PC-3 (cell line): ENCODE data around the gene ANKIB1. TPM values are rescaled to one million over a fixed set of nuclear protein-coding genes. Genes with fewer than 3 reads are reported as not detected.

Experiments used
- ATAC-seq: fragments of 200-7000 bp; cut with Tn5 transposase; 2 replicates; pipeline ENCODE4 v1.9.1; 2020; ENCODE audit warnings: mild to moderate bottlenecking, moderate library complexity
- BruUV-seq: library from RNA; stranded (reverse); fragments of 400-500 nt; replicated peaks from 2 replicates; lab custom pipeline; 2021; lab: Mats Ljungman, UMichigan
- CTCF ChIA-PET: fragments of 300-600 bp; sonication (Branson Sonifier 250); formaldehyde crosslinking; loops from one replicate; lab custom pipeline; 2022; ENCODE audit warnings: antibody characterized with exemption; lab: Charles Lee
- POLR2A ChIA-PET: fragments of 300-600 bp; sonication (Branson Sonifier 250); formaldehyde crosslinking; loops from one replicate; lab custom pipeline; 2022; ENCODE audit warnings: antibody characterized with exemption; ENCODE audit not compliant: unreplicated experiment; lab: Charles Lee
- DNase-seq: peaks from one replicate; pipeline ENCODE4 v3.0.0-alpha.2; 2015
- H2AFZ ChIP-seq: fragments of 300-600 bp; sonication (generic); 2 replicates; pipeline ENCODE4 v1.6.0; 2016; ENCODE audit warnings: antibody characterized with exemption, low read length
- H3F3A ChIP-seq: fragments of 300-600 bp; sonication (generic); one replicate; pipeline ENCODE4 v1.6.0; 2017; ENCODE audit warnings: antibody characterized with exemption, low read length, control low read depth, mild to moderate bottlenecking; ENCODE audit not compliant: unreplicated experiment
- H3K27ac ChIP-seq: fragments of 300-600 bp; sonication (generic); 2 replicates; pipeline ENCODE4 v1.5.1; 2016; ENCODE audit warnings: mild to moderate bottlenecking, low read length
- H3K27me3 ChIP-seq: fragments of 300-600 bp; sonication (generic); 2 replicates; pipeline ENCODE4 v1.6.1; 2016; ENCODE audit warnings: low read length, mixed read lengths
- H3K36me3 ChIP-seq: fragments of 300-600 bp; sonication (generic); 2 replicates; pipeline ENCODE4 v1.6.1; 2016; ENCODE audit warnings: low read depth, mixed run types, low read length, mixed read lengths
- H3K4me1 ChIP-seq: fragments of 300-600 bp; sonication (generic); 2 replicates; pipeline ENCODE4 v1.5.1; 2016; ENCODE audit warnings: low read length; ENCODE audit not compliant: insufficient read depth
- H3K4me2 ChIP-seq: fragments of 300-600 bp; sonication (generic); 2 replicates; pipeline ENCODE4 v1.6.0; 2016; ENCODE audit warnings: low read length
- H3K4me3 ChIP-seq: fragments of 300-600 bp; sonication (generic); 2 replicates; pipeline ENCODE4 v1.5.1; 2016; ENCODE audit warnings: mild to moderate bottlenecking, low read length, mixed read lengths
- H3K79me2 ChIP-seq: fragments of 300-600 bp; sonication (generic); 2 replicates; pipeline ENCODE4 v1.6.1; 2017; ENCODE audit warnings: low read length, mixed read lengths
- H3K9ac ChIP-seq: fragments of 300-600 bp; sonication (generic); 2 replicates; pipeline ENCODE4 v1.6.0; 2016; ENCODE audit warnings: mild to moderate bottlenecking, low read length
- H3K9me2 ChIP-seq: fragments of 300-600 bp; sonication (generic); replicated peaks from 2 replicates; pipeline ENCODE4 v1.6.1; 2016; ENCODE audit warnings: mixed run types, low read length, mixed read lengths
- H3K9me3 ChIP-seq: fragments of 300-600 bp; sonication (generic); 2 replicates; pipeline ENCODE4 v1.6.1; 2016; ENCODE audit warnings: low read length, mixed read lengths
- H4K20me1 ChIP-seq: fragments of 300-600 bp; sonication (generic); 2 replicates; pipeline ENCODE4 v1.6.1; 2016; ENCODE audit warnings: low read length, mixed read lengths
- EZH2 ChIP-seq: fragments of 300-600 bp; sonication (generic); IDR thresholded peaks from one replicate; pipeline ENCODE4 v1.6.1; 2017; ENCODE audit warnings: antibody characterized with exemption, mild to moderate bottlenecking, low read length; ENCODE audit not compliant: unreplicated experiment
- EZH2phosphoT487 ChIP-seq: fragments of 300-600 bp; sonication (generic); IDR thresholded peaks from 2 replicates; pipeline ENCODE4 v1.6.1; 2018; ENCODE audit warnings: mild to moderate bottlenecking, antibody characterized with exemption, low read length, borderline replicate concordance
- intact Hi-C: fragments of 100-400 bp; cut with micrococcal nuclease; formaldehyde crosslinking; loops from 2 replicates; pipeline ENCODE4 v1.9.0; 2023
- total RNA-seq: library from RNA; depleted of rRNA; stranded (reverse); fragments of >200 nt; gene quantifications from 2 replicates; pipeline ENCODE4 v1.2.3, GENCODE V29; 2014
- TF ChIP-seq, protein P1 (sequence below): fragments of 300-600 bp; sonication (generic); conservative IDR thresholded peaks from 2 replicates; pipeline ENCODE4 v1.5.1; 2017; ENCODE audit warnings: antibody characterized with exemption, low read depth, mild to moderate bottlenecking, low read length

The ANKIB1 gene
- total RNA-seq, 1 experiment from 2014 or later, result 32.1 TPM

DNA sequence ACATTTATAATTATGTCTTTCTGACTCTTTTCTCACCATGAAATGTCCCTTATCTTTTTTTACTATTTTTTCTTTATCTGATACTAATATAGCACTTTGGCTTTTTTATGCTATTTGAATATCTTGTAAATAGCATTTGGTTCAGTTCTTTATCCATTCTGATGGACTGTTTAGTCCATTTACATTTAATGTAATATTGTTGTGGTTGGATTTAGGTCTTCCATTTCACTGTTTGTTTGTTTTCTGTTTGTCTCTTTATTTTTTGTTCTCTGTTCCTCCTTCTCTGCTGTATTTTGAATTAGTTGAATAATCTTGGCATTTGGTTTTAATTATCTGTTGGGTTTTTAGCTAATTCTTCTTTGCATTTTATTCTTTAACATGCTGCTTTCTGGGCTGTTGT, 89.8 kb downstream of the ANKIB1 start:
- intact Hi-C loops, result no loop called here
- H3K79me2 ChIP-seq, result no peaks in the 10 kb centered on the region
- no peaks in the 10 kb centered on the region for H4K20me1 ChIP-seq
- no peaks in the 10 kb centered on the region for H3K9me2 ChIP-seq
- CTCF ChIA-PET, result no interaction called here
- no peak for TF ChIP-seq EZH2
- no peak for TF ChIP-seq EZH2phosphoT487
- TF ChIP-seq, protein P1, sequence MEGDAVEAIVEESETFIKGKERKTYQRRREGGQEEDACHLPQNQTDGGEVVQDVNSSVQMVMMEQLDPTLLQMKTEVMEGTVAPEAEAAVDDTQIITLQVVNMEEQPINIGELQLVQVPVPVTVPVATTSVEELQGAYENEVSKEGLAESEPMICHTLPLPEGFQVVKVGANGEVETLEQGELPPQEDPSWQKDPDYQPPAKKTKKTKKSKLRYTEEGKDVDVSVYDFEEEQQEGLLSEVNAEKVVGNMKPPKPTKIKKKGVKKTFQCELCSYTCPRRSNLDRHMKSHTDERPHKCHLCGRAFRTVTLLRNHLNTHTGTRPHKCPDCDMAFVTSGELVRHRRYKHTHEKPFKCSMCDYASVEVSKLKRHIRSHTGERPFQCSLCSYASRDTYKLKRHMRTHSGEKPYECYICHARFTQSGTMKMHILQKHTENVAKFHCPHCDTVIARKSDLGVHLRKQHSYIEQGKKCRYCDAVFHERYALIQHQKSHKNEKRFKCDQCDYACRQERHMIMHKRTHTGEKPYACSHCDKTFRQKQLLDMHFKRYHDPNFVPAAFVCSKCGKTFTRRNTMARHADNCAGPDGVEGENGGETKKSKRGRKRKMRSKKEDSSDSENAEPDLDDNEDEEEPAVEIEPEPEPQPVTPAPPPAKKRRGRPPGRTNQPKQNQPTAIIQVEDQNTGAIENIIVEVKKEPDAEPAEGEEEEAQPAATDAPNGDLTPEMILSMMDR, result no peak
- H3K27me3 ChIP-seq, result no peaks in the 10 kb centered on the region
- no TSS peak for BruUV-seq
- no peaks in the 10 kb centered on the region for H3K9me3 ChIP-seq
- POLR2A ChIA-PET, result no interaction called here
- no peaks in the 10 kb centered on the region for H3K4me1 ChIP-seq
- H3F3A ChIP-seq, result no peaks in the 10 kb centered on the region
- H3K9ac ChIP-seq, result no peak overlapping the region
- no peak overlapping the region for H3K4me2 ChIP-seq
- H3K27ac ChIP-seq, result no peak overlapping the region
- H3K4me3 ChIP-seq, result no peak overlapping the region
- H3K36me3 ChIP-seq, result no peaks in the 10 kb centered on the region; the same call in 1 of the 2 replicates
- H2AFZ ChIP-seq, result no peak overlapping the region
- DNase-seq (no peak), ATAC-seq (no peak)

DNA sequence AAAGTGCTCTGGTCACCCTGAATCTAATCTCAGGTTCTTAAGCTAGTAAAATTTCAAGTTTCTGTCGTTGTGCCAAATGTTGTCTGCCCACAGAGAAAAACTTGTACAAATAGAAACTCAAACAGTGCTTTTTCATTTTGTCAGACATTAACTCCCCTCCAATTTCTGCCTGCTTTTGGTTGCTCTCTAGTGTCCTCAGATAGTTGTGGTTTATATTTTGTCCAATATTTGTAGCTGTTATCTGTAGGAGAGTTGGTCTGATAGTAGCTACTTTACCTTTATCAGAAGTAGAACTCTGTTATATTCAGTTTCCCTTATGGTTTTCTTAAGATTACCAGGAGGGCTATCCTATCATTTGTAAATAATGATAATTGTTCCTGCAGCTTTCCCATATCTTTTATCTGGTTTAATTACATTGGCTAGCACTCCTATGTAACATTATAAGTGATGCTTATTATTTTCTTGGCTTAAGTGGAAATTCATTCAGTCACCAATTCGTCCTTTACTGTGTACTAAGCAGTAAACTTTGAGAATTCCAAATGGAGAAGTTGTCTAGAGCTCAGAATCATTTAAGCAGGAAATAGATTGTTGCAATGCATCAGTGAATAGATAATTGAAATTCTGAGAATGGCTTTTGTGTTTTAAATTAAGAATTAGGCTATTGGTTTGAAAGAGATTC, 91.0 kb downstream of the ANKIB1 start:
- Histone ChIP-seq H3K4me1 (no peaks in the 10 kb centered on the region), H3K27me3 (no peaks in the 10 kb centered on the region), H3K79me2 (no peaks in the 10 kb centered on the region), H3F3A (no peaks in the 10 kb centered on the region), H3K4me2 (no peak overlapping the region), H3K9ac (no peak overlapping the region), H2AFZ (no peak overlapping the region), H3K27ac (no peak overlapping the region), H4K20me1 (no peaks in the 10 kb centered on the region), H3K9me2 (no peaks in the 10 kb centered on the region), H3K36me3 (no peaks in the 10 kb centered on the region; the same call in 1 of the 2 replicates), H3K4me3 (no peak overlapping the region), H3K9me3 (no peaks in the 10 kb centered on the region)
- POLR2A ChIA-PET, result no interaction called here
- DNase-seq (no peak), ATAC-seq (no peak)
- CTCF ChIA-PET, result no interaction called here
- intact Hi-C loops, result no loop called here
- no TSS peak for BruUV-seq
- no peak for TF ChIP-seq EZH2
- TF ChIP-seq EZH2phosphoT487, result no peak
- TF ChIP-seq, protein P1, result no peak

DNA sequence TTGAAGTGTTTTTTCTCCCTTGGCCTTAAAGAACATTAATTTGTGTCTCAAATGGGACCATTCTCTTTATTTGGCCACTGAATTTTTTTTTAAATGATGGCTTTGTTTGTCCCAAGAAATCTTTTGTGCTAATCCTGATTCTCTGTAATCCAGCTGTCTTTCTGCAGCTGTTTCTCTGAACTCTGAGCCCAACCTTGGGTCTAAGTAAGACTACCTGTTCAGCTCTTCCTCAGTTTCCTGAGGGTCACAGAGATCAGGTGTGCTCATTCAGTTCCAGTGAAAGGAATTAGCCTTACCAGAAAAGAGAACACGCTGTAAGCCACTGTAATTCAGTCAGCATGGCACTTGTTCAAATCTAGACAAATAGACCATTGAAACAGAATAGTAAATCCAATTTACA, 94.2 kb downstream of the ANKIB1 start:
- no peaks in the 10 kb centered on the region for H4K20me1 ChIP-seq
- DNase-seq (no peak), ATAC-seq (no peak)
- H3K9ac ChIP-seq, result no peak overlapping the region
- H3K4me2 ChIP-seq, result no peak overlapping the region
- no peak overlapping the region for H2AFZ ChIP-seq
- H3K27me3 ChIP-seq, result no peaks in the 10 kb centered on the region
- no peaks in the 10 kb centered on the region for H3F3A ChIP-seq
- H3K27ac ChIP-seq, result no peak overlapping the region
- no peaks in the 10 kb centered on the region for H3K4me1 ChIP-seq
- H3K9me2 ChIP-seq, result no peaks in the 10 kb centered on the region
- ChIA-PET POLR2A (no interaction called here), CTCF (no interaction called here)
- H3K79me2 ChIP-seq, result no peaks in the 10 kb centered on the region
- TF ChIP-seq EZH2, result no peak
- TF ChIP-seq, protein P1, result no peak
- TF ChIP-seq EZH2phosphoT487, result no peak
- H3K36me3 ChIP-seq, result no peaks in the 10 kb centered on the region
- H3K4me3 ChIP-seq, result no peak overlapping the region
- intact Hi-C loops, result no loop called here
- H3K9me3 ChIP-seq, result no peaks in the 10 kb centered on the region
- no TSS peak for BruUV-seq
